Measurements from ENCODE around the gene CHRNE.

The CHRNE gene

GRCh38 chr17:4903051-4903818 lies at the start of gene CHRNE:
Gene CHRNE, minus strand, starts transcription at chr17:4903098. Its CDS starts 35 bp downstream, at chr17:4903063.
- peak; percentile 29 to 32 for DNase-seq (ENCODE audit: low read depth in 2 of 2)

DNA sequence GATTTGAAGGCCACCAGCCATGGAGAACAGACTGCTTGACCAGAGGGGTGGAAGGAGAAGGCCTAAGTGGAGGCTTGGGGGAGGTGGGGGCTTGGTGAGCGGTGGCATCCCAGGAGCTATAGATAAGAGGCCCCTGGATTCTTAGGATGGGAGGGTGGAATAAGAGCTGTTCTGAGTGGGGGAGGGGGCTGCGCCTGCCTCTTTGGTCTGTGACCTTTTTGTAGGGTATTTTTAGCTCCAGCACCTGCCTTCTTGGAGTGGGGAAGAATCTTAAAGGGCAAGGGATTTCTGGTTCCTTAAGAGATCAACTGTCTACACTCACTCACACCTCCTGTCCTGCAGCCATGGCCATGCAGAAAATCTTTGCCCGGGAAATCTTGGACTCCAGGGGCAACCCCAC lies 48.6 kb upstream of the CHRNE start:
- DNase-seq (ENCODE audit: low read depth in 2 of 2) = no peak

DNA sequence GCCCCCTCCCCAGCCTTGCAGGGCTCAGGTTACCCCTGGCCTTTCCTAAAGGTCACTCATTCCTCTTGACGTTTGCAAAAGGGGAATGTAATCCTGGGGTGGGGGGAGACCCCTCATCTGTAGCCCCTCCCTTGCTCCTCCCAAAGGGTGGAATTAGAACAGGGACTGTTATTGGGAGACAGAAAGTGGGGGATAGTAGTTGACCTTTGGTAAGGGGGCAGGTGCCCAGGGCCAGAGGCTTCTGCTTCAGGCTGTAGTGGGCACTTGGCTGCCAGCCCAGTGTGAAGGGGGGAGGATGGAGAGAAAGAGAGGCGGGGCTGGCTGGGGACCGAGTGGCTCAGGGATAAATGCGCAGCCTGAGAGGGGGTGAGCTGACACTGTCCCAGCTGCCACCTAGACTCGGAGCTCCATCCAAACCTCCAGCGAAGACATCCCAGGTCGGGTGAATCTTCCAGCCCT lies 47.9 kb upstream of the CHRNE start, which contains the start of gene ENO3:
ENO3 (plus strand) TSS at position 374 of the 459 bp plus-strand sequence. CDS start 711 bp downstream, outside the sequence.
- no peak for DNase-seq (ENCODE audit: low read depth in 2 of 2)

DNA sequence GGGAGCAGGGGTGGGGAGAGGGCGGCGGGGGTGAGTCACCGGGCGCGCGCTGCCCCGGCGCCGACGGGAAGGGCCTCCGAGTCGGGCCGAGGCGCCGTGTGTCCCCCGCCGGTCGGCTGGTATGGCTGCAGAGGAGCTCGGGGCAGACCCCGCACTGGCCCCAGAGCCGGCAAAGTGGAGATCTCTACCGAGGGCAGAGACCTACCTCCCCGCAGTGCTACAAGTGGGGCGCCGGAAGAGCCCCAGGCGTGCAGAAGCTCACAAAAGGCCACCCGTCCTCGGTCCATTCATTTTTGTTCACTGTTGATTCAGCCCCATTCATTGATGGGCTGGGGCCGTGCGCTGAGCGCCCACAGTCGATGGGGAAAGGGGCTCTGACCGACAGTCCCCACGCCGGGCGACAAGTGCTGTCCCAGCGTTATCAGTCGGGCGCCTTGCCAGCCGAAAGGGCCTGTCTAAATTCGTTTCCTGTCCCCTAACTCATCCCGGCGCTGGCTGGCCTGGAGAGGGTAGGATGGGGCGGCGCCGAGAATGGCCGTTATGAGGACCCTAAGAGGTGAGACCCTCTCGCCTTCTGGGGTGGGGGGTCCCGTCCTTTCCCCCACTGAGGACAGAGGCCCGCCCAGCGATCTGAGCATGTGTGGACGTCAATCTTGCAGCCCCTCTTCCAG lies 47.3 kb upstream of the CHRNE start:
- DNase-seq (ENCODE audit: low read depth in 2 of 2) = no peak

GRCh38 chr17:4949321-4950074 lies 46.6 kb upstream of the CHRNE start:
- peak in 1 of 2 experiments; percentile 24 for DNase-seq (ENCODE audit: low read depth in 2 of 2)

- DNase-seq (ENCODE audit: low read depth in 2 of 2) = peak; percentile 80 to 82
These were observed 46.0 kb upstream of the CHRNE start for GRCh38 chr17:4948931-4949320.

GRCh38 chr17:4948166-4948930 lies 45.5 kb upstream of the CHRNE start, which contains the start of gene PFN1:
Gene PFN1, minus strand, starts transcription at chr17:4948530. Its CDS starts 136 bp downstream, at chr17:4948394.
- peak; percentile 92 for DNase-seq (ENCODE audit: low read depth in 2 of 2)

GRCh38 chr17:4947411-4948165 lies 44.7 kb upstream of the CHRNE start:
- DNase-seq (ENCODE audit: low read depth in 2 of 2) = peak in 1 of 2 experiments; percentile 28

GRCh38 chr17:4947010-4947410 lies 44.1 kb upstream of the CHRNE start:
- DNase-seq (ENCODE audit: low read depth in 2 of 2) = no peak

GRCh38 chr17:4946312-4946976 lies 43.5 kb upstream of the CHRNE start:
- DNase-seq (ENCODE audit: low read depth in 2 of 2) = no peak

DNA sequence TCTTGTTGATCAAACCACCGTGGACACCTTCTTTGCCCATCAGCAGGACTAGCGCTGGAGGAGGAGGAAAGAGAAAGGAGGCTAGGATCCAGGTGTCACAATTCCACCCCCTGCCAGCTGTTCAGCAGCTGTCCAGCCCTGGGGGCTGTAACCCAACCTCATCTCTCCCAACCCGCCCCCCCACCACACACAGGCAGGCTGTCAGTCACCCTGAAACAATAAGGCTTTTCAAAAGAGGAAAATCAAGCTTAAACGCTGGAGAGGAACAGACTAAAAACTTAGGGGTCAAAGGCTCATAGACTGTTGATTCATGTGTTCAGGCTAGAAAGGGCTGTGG lies 43.0 kb upstream of the CHRNE start:
- DNase-seq (ENCODE audit: low read depth in 2 of 2) = no peak

DNA sequence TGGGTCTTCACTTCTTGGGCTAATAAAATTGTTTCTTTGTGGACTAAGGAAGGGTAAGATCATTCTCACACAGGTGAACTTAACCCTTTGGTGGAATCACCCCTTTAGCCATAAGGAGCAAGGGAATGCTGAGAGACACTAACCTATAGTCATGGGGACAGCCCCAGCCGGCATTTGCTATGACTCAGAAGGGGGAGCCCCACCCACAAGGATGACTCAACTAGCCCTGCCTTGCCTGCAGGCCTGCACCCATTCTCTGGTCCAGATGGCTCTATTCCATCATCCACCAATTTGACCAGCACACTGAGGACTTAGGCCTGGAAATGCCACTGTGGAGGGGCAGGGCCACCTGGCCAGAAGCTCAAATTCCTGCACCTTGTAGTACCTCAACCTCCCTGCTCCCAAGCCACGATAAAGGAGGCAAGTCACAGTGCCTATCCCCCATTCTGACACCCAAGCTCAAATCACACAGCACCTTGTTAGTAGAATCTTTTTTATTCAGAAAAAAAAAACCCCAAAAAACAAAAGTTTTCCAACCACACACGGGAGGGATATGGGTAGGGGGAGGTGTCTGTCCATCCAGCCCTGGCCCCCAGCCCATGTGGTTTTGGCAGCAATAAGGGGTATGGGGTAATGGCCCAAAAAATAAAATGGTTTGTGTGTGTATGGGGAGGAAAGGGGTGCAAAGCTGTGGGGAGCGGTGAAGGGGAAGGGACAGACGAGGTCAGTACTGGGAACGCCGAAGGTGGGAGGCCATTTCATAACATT lies 42.5 kb upstream of the CHRNE start:
- DNase-seq (ENCODE audit: low read depth in 2 of 2) = peak; percentile 63 to 65

- DNase-seq (ENCODE audit: low read depth in 2 of 2) = no peak
These were observed 41.8 kb upstream of the CHRNE start for GRCh38 chr17:4944554-4945175.

- no peak for DNase-seq (ENCODE audit: low read depth in 2 of 2)
These were observed 41.3 kb upstream of the CHRNE start for GRCh38 chr17:4944163-4944553.

DNA sequence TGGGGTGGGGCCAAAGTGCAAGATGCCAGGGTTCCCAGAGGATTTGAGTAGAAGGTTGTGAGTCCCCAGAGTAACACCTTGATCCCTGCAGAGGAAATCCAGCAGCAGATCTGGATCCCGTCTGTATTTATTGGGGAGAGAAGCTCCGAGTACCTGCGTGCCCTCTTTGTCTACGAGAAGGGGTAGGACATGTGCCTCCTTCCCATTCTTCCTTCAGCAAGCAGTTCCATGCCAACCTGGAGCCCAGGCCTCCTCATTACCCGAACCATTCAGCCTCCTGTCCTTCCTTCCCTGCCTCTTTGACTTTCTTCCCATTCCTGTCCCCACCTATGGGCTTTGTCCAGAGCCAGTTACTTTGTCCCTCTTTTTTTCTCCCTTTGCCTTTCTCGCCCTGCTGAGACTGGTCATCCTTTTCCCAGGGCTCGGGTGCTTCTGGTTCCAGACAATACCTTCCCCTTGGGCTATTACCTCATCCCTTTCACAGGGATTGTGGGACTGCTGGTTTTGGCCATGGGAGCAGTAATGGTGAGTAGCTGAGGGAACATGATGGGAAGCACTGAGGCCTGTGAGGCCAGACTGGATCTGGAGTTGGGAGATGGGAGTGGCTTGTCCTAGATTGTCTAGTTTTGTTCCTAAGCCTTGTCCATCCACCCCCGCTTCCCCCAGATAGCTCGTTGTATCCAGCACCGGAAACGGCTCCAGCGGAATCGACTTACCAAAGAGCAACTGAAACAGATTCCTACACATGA lies 40.0 kb upstream of the CHRNE start:
- DNase-seq (ENCODE audit: low read depth in 2 of 2) = no peak

GRCh38 chr17:4941319-4941610 lies 38.4 kb upstream of the CHRNE start:
- no peak for DNase-seq (ENCODE audit: low read depth in 2 of 2)

DNA sequence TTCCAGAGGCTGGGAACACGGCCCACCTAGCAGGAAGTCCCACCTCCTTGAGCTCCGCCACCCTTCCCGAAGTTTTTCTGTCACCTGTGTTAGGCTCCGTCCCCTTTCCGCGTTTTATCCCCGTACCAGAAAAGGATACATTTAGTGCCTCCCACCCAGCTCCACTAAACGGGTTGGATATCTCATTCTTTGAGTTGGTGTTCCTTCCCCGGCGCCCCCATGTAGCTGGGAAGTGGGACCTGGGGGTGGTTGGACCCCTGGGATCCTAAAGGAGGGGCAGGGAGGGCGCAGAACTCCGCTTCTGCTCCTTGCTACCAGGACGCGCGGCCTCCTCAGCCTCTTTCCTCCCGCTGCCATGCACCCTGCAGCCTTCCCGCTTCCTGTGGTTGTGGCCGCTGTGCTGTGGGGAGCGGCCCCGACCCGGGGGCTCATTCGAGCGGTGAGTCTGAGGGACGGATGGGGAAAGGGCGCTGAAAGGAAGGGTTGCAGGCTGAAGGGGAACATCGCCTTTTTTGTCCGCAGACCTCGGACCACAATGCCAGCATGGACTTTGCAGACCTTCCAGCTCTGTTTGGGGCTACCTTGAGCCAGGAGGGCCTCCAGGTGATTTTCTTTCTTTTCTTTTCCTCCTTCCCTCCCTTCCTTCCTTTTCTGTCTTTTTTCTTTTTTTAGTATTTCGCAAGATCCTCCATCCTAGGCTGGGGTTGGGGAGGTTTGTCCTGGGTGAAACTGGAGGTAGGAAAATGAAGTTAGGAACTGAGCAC lies 37.8 kb upstream of the CHRNE start:
- no peak for DNase-seq (ENCODE audit: low read depth in 2 of 2)

All from fibroblast of skin of left quadriceps (primary cell).